GM18909 (cell line): ENCODE results near the gene CDRT15L2.
"Not testable (repeated sequence)": the region's sequence is repeated elsewhere in the genome, so short reads cannot be mapped to it uniquely, and the experiment has no call there.

ENCODE experiments used
- ATAC-seq: cut with Tn5 transposase; IDR thresholded peaks from one replicate; pipeline ENCODE4 v1.9.1; 2021; ENCODE audit warnings: mild to moderate bottlenecking; ENCODE audit not compliant: unreplicated experiment, poor library complexity

Gene CDRT15L2

DNA sequence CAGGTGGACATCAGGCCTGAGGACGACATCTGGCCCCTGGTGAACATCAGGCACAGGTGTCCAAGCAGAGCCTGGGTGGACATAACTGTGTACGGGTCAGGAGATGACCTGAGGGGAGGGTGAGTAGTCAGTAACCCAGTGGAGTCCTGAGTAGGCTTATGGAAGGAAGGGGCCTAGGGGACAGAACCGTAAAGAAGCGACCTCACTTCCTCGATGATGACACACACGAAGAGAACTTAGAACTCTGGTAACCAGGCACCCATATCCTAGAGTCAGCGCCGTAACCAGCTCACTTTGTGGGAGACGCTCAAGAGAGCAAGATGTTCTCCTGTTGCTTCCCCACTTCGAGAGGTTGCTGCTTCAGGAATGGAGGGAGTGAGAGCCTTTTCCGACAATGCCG is at the start of gene CDRT15L2:
TSS of gene CDRT15L2 (plus strand) at position 301 of the 400 bp plus-strand sequence. CDS start at position 321, 20 bp downstream.
- ATAC-seq = not testable (repeated sequence)

DNA sequence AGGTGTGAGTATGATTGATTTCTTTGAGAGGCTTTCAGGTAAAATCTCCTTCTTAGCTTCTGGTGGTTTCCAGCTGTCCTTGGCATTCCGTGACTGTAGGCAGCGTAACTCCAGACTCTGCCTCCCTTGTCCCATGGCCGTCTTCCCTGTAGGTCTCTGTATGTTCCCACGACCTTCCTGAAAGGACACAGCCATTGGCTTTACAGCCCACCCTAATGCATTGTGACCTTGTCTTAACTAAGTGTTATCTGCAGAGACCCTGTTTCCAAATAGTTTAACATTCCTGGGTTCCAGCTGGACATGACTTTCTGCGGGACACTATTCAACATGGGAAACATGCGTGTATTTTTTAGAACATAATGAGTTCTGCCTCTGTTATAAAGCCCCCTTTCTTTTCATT is 49.4 kb upstream of the CDRT15L2 start:
- not testable (repeated sequence) for ATAC-seq

DNA sequence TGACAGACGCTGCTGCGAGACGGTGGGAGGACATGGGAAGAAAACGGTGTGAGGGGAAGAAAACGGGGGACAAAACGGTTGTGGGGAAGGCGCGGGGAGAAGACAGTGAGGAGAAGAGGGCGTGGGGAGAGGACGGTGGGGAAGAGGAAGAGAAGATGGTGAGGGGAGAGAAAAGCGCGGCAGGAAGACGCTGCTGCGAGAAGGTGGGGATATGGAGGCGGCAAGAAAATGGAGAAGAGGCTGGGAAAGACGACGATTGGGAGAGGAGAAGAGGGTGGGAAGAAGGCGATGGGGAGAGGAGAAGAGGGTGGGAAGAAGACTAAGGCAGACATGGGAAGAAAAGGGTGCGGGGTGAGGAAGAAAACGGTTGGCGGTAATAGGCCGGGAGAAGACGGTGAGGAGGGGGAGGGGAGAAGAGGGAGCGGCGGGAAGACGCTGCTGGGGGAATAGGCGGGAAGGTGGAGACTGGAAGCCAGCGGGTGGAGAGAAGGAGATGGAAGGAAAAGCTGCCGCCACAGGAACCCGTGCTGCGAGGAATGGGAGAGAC is 46.9 kb upstream of the CDRT15L2 start:
- ATAC-seq = not testable (repeated sequence)

DNA sequence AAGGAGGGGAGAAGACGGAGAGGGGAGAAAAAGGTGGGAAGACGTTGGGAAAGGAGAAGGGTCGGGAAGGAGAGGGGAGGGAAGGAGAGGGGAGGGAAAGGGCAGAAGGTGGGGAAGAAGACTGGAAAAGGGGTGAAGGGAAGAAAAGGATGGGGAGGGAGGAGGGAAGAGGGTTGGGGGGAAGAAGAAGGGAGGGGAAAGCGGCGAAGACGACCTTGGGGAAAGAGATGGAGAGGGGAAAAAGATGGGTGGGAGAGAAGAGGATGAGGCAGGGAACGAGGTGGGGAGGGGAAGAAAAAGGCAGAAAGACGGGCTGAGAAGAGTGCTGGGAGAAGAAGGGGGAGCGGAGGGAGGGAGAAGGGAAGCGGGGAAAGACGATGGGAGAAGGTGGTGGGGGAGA is 46.3 kb upstream of the CDRT15L2 start:
- ATAC-seq = not testable (repeated sequence)

DNA sequence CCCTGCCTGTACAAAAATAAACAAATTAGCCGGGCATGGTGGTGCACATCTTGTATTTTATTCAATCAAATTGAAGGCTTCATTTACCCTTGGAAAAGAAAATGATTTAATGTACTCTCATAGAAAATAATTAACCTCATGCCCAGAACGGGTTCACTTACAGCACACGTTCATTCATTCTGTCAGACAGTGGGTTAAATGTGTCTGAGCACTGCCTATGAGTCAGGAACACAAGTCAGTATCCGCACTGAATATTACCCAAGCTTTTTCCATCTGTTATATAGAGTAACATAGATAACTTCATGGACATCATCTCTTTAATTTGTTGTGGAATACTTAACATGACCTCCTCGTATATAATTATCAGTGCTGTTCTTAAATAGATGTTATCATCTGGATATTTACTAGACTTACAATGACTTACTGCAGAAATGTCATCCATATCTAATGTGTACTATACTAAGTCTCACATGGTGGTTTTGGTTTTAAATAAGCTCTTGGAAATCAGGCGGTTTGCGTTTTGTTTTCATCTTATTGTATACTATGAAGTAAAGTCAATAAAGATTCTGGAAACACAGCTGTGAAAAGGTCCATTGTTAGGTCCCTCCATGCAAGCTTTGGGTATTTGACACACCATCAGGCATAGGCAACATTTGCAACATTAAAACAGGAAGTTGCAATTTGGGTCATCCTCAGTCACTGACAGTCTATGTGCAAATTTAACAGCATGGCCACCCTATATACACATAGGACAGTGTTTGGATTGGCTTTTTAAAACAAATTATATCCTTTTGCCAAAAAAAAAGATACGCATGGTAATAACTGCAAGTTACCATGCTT is 44.6 kb upstream of the CDRT15L2 start:
- ATAC-seq = not testable (repeated sequence)

DNA sequence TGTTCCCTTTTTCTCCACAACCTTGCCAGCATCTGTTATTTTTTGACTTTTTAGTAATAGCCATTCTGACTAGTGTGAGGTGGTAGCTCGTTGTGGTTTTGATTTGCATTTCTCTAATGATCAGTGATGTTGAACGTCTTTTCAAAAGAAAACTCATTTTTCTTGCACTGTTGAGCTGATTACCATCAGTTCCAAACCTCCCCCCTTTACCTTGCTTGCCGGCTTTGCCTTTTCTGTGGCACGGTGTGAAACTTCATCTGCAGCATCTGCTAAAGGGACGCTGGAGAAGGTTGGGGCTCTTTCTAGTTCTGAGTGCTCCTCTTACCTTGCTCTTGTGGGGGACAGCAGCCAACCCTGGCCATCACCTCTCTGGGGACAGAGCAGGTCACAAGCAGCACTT is 39.1 kb upstream of the CDRT15L2 start:
- peak; percentile 92 for ATAC-seq

DNA sequence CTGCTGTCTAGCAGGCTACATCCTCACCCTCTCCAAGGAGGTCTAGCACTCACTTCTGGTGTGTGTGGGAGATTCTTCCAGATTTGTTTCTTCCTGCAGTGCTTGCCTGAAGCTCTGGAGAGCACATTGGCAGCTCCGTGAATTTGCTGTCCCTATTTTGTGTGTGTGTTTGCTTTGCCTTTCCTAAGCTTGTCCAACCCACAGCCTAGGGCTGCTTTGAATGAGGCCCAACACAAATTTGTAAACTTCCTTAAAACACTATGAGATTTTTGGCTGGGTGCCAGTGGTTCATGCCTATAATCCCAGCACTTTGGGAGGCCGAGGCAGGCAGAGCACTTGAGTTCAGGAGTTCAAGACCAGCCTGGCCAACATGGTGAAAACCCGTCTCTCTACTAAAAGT is 38.7 kb upstream of the CDRT15L2 start:
- not testable (repeated sequence) for ATAC-seq

DNA sequence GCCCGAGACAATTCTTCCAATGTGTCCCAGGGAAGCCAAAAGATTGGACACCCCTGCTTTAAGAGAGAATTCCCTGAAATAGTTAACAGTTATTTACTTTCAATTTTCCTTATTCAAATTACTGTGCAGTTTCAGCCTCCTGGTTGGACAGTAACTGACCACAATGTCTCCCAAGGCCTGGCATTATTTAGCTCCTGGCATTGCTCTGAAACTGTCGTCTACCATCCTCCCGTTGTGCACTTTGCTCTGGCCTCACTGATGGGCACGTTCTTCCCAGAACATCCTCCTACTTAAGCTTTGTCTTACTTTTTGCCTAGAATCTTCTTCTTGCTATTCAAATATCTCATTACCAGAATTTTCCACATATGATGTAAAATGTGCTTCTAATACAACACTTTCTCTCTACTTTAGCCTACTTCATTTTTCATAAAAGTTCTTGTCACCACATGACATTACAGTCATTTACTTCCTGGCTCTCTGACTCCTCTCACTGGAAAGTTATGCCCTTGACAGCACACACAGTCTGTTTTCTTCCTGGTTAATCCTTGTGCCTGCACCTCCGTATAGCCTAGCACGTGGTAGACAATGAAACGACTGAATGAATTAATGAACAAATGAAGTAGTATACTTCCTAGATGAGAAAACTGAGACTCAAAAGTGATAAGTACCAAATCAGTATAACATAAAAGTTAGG is 37.5 kb upstream of the CDRT15L2 start:
- ATAC-seq = not testable (repeated sequence)

DNA sequence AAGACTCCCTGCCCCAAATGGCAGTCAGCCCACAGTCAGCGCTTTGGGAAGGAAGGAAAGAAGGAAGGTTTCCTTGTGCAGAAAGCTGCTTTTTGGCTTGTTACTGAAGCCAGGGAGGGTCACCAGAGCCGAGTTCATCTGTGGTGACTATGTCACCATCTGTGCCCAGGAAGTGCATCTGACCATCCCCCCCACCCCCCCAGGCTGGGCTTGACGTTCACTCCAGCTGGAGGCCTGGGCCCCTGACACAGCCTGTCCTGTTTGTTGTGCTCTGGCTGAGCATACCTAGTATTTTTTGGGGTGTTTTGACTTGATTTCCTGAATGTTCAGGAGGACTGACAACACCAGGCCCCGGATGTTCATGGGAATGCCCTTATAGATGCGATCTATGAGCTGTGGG is 31.6 kb upstream of the CDRT15L2 start:
- ATAC-seq = not testable (repeated sequence)

DNA sequence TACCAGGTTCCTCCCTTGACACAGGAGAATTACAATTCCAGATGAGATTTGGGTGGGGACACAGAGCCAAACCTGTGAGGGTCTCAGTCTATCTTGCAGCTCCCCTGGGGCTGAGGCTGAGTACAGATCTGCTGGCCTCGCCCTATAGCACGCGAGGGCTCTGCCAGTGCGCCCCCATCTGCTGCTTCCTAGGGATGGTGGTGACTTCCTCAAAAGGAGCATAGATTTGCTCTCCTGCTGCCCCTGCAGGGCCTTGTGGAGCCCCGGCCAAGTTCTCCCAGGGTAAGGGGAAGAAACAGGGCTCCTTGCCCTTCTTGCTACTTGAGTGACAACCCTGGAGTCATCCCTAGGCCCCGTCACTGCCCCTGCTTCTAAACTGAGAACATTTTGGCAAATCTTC is 26.6 kb upstream of the CDRT15L2 start:
- not testable (repeated sequence) for ATAC-seq

DNA sequence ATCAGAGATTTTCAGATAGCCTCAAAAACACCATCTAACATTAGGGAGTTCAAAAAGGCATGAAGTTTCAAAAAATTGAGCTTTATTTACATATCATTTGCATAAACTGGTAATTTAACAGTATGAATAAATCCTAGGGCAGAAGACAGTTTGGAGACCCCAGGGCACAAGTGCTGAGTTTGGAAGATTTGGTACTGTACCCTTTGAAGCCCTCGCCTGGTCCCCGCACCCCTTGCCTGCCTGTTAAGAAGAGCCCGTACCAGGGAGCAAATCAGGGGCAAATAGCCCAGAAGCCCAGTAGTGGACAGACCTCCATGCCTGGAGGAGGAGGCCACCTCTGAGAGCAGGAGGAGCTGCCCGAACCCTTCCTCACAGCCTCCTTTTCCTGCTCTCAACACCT is 24.8 kb upstream of the CDRT15L2 start:
- ATAC-seq = not testable (repeated sequence)

DNA sequence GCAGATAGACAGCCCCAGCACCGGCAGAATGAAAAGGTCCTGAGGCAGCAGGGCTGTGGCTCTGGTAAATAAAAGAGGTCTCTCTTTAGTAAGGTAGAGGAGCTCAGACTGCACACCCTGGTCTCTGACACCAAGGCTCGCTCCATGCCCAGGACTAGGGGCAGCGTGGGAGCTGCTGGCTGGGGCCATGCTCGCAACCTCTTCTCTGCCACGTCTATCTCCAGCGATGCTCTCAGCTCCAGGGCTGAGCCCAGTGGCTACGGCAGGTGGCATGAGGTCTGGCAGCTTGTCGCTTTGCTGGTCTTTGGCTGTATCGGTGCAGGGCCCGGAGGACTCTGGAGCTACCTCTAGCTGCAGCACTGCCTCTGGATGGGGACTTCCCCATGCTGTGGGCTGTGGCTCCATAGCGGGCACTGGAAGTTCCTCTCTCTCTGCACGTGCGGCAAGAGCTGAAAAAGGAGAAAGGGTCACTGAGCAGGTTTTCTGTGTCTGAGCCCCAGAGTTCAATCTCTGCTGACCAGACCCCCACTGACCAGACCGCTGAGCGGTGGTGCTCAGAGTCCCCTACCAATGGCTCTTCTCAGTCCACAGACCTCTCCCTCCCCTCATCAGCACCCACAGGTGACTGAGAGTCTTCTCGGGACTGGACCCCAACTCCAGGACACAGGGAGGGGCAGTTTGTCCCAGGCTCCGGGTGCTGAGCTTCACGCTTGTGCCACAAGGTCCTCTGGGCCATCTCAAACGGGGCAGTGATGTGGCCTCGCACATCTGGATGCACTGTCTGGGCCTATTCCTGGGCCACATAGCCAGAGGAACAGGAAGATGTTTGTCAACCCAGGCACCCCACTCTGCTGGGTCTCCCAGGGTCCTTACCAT is 24.2 kb upstream of the CDRT15L2 start:
- ATAC-seq = not testable (repeated sequence)

DNA sequence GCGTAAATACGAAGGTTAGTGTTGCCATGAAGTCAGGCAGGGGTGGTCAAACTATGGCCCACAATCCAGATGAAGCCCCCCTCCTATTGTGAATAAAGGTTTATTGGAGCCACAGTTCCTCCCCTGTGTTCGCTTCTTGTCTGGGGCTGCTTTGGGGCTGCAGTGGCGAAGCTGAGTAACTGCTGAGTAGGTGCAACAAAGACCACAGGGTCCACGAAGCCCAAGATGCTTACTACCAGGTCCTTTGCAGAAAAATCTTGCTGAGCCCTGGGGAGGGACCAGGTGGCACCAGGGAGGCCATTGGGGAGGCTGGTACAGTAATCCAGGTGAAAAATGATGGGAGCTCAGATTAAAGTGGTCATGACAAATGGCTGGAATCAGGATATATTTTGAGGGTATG is 21.4 kb upstream of the CDRT15L2 start:
- ATAC-seq = not testable (repeated sequence)

DNA sequence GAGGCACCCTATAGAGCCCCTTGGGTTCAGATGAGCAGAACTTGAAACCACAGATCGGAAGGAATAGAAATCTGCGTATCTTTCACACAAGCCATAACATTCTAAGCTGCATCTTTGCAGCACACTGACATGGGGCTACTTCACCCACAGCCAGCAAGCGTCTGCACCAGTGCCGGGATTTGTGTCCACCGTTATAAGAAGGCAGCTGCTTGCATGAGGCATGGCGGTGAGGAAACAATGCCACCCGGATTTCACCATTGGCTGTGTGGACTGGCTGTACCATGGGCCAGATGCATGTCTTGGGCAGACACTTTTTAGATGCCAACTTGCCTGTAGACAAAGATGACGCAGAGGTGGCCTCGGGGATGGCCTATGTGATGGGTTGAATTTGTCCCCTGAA is 20.5 kb upstream of the CDRT15L2 start:
- ATAC-seq = not testable (repeated sequence)

DNA sequence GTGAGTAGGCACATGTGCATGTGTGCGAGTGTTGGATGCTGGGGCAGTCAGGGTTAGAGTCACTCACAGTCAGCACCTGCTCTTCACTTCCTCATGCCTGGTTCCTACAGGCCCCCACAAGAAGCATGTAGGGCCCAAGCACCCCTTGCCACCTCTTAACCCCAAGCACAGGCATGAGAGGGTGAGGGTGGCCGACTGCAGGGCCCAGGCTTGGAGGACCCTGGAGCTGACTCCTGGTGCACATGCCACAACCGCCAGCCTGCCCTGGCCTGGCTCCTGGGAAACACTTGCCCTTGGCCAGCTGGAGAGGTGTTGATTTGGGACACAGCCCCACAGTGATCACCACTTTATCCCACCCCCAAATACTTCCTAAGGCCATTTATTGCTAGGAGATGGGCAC is 16.9 kb upstream of the CDRT15L2 start:
- ATAC-seq = no peak

DNA sequence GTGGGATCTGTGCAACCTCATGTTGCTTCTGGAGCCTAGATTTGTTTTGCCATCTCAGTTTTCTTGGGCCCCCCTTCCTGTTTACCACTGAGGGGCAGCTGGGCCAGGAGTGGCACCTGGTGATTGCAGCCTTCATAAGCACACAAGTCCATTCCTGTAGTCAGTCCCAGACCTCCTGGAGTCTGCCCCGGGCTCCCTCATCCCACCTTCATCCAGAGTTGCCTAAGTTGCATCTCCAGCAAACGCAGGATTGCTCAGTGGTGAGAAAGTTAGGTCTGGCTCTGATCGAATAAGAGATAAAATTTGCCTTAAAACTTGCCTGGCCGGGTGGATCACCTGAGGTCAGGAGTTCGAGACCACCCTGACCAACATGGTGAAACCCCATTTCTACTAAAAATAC is 14.3 kb upstream of the CDRT15L2 start:
- not testable (repeated sequence) for ATAC-seq

DNA sequence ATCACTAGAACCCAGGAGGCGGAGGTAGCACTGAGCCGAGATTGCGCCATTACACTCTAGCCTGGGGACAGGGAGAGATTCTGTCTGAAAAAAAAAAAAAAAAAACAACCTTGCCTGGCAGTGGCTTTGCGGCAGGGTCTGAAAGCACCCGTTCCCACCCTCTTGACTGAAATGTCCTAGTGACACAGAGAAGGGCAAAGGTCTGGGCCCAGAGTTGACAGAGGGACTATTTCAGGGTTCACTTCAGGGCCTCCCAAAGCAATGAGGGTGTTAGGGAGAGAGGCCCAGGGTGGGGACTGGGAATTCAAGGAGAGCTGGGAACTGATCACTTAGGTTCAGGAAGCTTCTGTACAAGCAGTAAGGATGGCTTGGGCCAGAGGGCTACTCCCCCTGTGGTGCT is 13.8 kb upstream of the CDRT15L2 start:
- ATAC-seq = no peak

DNA sequence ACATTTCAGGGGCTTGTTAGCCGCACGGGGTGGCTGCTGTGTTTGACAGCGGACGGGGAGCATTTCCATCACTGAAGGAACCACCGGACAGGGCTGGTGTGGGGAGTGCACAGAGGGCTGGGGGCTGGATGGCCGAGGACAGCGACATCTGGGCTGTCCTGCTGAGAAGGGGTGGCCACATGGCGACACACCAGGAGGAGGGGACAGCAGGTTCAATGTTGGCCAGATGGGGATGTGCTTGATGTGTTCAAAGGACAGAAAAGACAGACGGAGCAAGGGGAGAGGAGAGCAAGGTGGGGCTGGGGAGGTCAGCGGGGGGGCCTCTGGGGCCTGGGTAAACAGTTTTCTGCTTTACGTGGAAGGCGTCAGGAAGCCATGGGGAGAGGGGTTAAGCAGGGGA is 12.8 kb upstream of the CDRT15L2 start:
- not testable (repeated sequence) for ATAC-seq

DNA sequence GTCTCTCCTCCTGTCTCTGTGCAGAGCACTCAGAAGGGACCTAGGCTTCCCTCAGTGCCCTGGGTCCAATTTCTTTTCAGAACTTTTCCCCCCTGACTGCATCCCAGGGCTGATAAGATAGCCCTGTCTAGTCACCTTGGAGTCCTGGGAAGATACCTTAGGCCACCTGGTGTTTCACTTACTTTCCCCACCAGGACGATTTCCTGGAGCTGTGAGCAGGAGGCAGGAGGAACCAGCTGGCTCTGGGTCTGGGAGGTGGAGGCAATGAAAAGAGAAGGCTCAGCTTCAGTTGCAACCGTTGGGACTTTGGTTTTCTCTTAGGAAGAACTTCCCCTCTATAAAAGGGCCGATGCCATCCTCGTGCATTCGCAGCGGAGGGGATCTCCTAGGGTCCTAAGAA is 12.1 kb upstream of the CDRT15L2 start:
- ATAC-seq = not testable (repeated sequence)

DNA sequence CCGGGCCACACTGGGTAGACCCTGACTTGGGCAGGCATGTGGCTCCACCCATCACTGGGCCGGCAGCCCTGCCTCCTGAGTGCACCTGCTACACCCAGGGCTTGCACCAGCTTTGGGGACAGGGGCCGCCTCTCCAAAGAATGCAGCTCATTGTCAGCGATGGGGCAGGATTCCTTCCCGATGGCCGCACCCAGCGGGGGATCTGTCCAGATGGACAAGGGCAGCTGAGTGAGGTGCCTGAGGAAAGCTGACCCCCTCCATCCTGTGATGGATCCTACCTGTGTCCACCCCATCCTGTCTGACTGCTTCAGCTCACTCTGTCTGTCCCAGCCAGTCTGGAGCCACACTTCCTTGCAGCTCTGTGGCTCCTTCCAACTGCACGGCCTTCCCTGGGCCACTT is 10.9 kb upstream of the CDRT15L2 start:
- ATAC-seq = not testable (repeated sequence)
